Right ventricle myocardium inferior (tissue), 1 donor: ENCODE measurements around the gene POLR1H. TPM values are rescaled to one million over a fixed set of nuclear protein-coding genes. Genes with fewer than 3 reads are reported as not detected.

ENCODE experiments used
- ATAC-seq: fragments of 200-7000 bp; cut with Tn5 transposase; one replicate; pipeline ENCODE4 v1.9.1; 2020; ENCODE audit warnings: mild to moderate bottlenecking, moderate library complexity
- DNase-seq: peaks from one replicate; pipeline ENCODE4 v3.0.0; 2021; ENCODE audit errors: missing footprints
- intact Hi-C: fragments of 100-400 bp; cut with DNase I; formaldehyde crosslinking; loops from one replicate; pipeline ENCODE4 v1.11.0; 2022
- total RNA-seq: library from RNA; stranded (reverse); fragmentation: NEBNext Ultra II Directional; extraction: Animal tissue kit (Norgen Biotek cat#: 25700); gene quantifications from one replicate; pipeline ENCODE4 v1.2.1, GENCODE V29; 2021
- donor health status: DM: no; HTN: yes; CAD: no; lungs with severe emphysema.

The POLR1H gene
- total RNA-seq, 1 donor from 2014 or later, result 13.1 TPM

DNA sequence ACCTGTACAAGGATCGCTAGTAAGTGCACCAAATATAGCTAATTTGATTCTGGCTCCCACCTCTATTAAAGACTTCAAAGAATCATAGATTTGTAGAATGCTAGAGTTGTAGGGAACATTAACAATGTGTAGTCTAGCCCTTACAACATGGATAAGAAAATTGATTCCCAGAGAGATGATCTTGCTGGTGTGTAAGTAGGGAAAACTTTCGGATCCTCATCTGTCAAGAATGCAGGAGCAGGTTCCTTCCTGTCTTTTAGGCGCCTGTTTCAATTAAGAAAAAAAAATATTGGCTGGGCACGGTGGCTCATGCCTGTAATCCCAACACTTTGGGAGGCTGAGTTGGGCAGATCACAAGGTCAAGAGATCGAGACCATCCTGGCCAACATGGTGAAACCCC, 26.8 kb downstream of the POLR1H start:
- intact Hi-C loops, result no loop called here
- DNase-seq (no peak), ATAC-seq (no peak)

DNA sequence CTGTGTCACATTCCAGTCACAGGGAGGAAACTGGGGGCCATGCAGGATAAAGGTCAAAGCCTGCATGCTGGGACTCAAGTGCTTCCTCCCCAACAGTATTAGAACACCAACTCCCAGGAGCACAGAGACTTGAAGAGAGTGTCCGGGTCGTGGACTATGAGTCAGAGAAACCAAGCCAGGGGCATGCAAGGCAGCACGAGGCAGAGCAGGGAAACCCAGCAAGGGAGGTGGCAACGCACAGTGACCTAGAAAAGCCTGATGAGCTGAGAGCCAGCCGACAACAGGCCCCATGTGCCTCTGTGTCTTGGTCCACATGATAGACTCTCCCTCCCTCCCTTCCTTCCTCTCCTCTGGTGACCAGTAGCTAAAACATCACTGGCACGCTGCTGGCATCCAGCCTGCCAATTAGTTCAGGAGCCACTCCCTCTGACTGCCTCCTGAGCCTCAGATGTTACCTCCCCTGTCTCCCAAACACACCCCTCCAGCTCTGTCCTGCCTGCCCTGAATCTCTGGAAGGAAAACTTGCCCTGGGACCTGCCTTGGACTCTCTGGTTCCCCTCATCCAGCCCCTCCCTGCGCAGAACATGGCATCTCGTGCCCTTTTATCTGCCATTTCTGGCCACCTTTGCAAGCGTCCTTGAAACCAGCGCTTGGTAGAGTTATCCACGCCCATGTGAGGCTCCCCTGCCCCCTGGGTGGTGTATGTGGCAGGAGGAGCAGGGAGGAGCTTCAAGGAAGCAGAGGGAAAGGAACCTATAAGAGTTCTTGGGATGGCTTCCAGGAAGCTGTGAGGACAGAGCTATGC, 30.7 kb downstream of the POLR1H start:
- no peak for DNase-seq
- no peak for ATAC-seq
- intact Hi-C loops, result no loop called here

DNA sequence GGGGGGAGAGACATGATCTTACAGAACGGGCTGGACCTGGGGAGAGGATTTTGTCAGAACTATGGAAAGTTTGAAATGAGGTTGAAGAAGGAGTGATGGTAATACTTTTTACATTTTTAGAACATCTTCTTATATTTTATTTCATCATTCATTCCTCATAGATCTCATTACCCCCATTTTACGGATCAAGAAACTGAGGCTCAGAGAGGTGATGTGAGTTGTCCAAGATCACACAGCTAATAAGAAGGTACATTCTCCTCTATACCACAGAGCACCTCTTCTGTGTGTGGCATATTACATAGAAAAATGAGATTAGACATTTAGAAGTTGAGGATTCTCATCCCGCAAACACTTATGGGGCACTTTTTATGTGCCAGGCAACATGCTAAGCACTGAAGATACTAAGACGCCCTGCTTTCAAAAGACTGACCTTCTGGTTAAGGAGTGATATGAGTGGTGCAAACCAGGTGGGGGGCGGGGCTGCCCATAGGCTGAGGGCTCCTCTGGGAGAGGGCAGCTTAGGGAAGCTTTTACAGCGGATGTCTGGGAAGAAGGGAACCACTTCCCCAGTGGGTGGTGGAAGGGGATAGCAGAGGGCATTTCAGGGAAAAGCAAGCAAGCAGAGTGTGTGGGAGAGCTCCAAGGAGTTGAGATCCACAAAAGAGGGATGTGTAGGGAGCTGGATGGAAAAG, 31.9 kb downstream of the POLR1H start:
- intact Hi-C loops, result no loop called here
- no peak for ATAC-seq
- DNase-seq, result no peak

DNA sequence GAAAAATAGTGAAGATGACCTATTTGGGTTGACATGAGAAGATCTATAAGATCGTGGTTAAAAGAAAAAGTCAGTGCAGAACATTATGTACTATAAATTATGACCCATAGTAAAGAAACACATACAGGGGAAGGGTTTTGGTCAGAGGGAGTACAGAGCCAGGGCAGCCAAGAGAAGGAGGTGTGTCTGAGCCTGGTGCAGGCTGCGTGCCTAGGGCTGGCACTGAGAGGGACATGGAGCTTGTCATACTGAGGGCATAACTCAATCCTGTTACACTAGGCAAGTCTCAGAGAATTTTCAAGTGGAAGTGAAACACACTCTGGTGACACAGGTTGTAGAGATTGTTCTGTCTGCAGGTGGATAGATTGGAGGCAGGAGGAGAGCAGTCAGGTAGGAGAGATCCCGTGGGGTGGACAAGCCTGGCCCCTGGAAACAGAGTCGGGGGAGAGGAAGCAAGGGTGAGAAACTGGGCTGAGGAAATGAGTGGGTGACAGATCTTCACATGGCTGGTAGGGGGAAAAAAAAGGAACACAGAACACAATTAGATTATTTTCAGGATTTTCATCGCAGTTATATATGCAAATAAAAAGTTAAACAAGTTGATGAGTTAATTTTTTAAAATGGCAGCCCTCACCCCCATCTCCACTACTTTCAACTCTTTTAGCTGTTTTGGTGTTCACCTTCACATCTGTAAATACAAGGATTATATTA, 33.0 kb downstream of the POLR1H start:
- intact Hi-C loops, result no loop called here
- ATAC-seq (no peak), DNase-seq (no peak)

DNA sequence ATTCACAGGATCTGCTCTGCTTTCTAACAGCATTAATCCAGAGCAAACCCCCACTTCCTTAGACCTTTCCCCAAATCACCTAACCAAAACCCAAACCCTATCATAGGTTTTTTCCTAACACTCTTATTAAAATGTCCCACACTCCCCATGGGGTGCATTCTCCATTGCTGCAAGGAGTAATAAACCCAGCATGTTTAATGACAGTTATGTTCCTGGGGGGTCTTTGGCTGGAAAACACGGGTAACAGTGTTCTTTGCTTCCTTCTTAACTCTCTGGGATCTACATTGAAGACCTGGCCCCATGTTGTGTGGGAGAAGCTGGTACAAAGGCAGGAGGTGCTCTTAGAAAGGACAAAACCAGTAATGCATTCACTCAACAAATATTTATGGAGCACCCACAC, 35.8 kb downstream of the POLR1H start:
- ATAC-seq (no peak), DNase-seq (no peak)
- intact Hi-C loops, result no loop called here

DNA sequence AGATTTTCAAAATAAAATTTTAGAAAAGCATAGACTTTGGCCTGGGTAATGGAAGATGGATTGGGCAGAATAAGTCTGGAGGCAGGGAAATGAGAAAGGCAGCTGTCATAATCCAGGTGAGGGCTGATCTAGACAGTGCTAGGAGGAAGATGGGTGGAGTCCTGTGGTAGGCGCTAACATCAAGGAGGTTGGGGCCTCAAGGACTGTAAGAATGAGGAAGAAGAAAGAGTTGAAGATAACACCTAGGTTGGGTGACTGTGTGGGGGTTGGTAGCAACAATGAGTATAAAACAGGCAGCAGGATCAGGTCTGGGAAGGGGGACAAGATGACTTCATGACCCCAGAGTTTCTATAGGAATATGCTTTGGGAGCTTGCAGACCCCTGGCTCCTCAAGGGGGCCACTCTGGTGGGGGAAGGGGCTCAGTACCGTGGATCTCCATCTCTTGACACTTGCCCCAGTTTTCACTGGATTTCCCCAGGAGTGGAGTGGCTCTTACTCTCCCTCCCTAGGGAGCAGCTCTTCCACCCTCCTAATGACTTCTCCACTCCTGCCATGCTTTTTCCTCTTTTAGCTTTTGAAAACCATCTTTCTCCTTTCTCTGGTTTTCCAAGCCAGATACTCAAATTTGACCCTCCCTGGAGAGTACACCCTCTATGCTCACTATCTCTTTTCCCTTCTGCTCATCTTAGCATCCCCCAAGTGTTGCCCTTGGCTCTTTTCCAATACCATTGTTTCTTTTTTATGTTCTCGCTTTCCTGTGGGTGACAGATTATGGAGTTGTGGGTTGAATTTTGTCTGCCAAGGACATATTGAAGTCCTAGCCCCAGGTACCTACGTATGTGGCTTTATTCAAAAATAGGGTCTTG, 37.1 kb downstream of the POLR1H start:
- intact Hi-C loops, result no loop called here
- no peak for DNase-seq
- no peak for ATAC-seq

DNA sequence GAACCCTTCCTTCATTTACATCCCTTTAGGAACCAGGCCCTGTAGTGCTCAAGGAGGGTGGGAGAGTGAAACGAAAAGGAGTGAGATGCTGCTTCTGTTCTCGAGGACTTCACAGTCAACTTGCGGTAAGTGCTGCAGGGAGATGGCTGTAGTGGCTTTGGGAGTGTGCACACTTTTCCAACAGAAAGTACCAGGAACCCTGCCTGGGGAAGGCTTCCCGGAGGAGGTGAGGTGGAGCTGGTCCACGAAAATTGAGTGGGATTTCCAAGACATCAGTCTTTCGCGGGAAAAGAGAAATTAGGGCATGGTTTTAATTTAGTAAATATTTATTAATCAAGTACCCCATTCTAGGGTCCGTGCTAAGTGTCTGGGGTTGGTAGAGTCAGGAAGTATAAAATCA, 39.1 kb downstream of the POLR1H start:
- ATAC-seq (no peak), DNase-seq (no peak)
- intact Hi-C loops, result loop anchor here (2.0 kb wide), 1 partner anchor 33 kb away; the partner anchor contains the start of gene PPP1R11

DNA sequence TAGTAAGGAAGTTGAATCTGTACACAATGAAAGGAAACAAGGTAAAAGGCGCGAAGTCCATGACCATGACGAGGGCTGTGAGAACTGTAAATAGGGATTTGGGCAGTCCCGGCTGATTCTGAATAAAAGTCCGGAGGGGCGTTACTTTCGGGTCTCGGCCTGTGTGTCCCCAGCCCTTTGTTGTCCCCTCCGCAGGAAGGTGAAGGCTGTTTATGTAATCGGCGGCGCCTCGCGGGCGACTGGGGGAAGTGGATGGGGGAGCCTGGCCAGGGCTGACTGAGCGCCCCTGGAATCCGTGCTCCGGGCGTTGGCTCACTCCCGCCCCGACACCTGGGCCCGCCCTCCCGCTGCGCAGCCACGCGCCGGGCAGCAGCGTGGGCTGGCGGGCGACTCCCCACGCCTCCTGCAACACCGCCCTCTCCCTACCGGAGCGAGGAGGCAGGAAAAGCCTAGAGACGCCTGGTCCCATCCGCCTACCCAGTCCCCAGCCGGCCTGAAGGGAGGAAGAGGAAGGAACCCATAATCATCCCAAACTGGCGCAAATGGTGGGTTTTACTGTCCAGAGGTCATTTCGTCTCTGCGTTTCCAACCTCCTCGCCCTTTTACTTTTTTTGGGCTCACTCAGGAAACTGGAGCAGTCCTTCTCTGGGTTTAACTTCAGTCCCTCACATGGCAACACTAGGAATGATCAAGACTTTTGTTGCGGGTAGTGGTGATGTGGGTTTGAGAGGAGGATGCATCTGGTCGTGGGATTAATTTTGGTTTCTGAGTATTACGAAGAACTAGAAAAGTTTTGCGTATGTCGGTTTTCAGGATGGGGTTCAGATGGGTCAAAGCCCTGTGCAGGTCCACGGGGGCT, 39.7 kb downstream of the POLR1H start:
- ATAC-seq (peak; percentile 15), DNase-seq (no peak)
- intact Hi-C loops, result loop anchor here (2.0 kb wide), 1 partner anchor 34 kb away; the partner anchor contains the start of gene PPP1R11

DNA sequence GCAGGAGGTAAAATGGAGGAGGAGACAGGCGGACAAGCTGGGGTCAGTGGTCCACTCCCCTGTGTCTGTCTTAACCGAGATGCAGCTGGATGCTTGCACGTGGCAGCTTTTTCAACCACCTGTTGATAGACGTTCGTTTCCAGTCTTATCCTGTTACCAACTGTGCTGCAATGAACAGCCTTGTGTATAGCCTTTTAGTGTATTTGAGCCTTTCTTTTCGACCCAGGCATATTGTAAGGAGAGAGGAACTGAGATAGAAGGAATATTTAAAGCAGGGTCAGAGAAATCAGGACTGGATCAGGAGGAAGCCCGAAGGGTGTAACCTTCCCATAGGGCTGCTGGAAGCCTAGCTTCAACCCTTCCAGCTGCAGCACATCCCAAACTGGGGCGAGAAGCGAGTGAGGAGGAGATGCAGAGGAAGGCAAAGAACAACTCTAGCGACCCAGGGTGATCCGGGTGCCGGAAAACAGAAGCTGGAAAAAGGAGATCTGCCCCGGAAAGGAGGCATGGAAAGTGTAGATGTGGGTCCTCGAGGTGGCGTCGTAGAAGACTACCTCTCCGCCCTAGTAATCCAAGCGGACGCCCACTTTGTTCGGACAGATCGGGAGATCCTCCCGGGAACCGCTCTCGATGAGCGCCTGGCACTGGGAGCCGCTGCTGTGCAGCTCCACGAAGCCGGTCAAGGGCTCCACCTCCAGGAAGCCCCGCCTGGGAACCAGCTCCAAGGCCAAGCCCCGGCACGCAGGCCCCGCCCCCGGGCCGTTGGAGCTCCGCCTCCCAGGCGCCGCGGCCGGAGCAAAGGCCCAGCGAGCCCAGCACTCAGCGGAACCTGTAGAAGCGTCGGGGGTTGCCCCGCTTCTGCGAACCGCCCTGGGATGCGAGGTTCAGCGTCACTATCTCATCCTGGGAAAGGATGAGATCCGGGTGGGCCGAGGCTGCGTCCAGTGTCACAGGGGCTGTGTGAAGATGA, 40.7 kb downstream of the POLR1H start:
- DNase-seq (peak; percentile 96), ATAC-seq (peak; percentile 96)
- intact Hi-C loops, result loop anchor here (2.0 kb wide), 2 partner anchors 35 to 69 kb away; partner anchors contain the start of gene PPP1R11

DNA sequence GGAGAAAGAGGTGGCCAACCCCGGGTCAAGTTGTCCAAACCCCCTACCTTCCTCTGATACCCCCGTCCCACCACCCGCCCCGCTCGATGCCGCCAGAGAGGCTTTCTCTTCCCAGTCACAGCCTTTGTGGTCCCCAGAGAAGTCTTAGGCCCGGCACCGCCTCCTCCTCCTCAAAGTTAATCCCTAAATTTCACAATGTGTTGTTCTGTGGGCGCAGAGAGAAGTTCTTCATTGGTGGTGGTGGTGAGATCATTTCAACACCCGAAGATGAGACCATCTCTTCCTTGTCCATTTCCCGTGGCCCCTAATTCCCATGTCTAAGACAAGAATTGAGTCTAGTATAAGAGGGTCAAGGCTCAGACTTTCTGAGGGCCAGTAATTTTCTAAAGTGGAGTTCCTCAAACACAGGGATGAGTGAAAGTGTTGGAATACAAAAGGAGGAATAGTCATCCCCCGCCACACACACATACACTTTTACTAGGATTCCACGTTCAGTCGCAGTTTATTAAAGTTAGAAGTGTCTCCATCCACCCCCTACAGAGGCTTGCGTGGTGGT, 41.4 kb downstream of the POLR1H start:
- intact Hi-C loops, result loop anchor here (2.0 kb wide), 1 partner anchor 68 kb away; no protein-coding TSS in a partner anchor
- ATAC-seq, result peak; percentile 18
- DNase-seq, result no peak

DNA sequence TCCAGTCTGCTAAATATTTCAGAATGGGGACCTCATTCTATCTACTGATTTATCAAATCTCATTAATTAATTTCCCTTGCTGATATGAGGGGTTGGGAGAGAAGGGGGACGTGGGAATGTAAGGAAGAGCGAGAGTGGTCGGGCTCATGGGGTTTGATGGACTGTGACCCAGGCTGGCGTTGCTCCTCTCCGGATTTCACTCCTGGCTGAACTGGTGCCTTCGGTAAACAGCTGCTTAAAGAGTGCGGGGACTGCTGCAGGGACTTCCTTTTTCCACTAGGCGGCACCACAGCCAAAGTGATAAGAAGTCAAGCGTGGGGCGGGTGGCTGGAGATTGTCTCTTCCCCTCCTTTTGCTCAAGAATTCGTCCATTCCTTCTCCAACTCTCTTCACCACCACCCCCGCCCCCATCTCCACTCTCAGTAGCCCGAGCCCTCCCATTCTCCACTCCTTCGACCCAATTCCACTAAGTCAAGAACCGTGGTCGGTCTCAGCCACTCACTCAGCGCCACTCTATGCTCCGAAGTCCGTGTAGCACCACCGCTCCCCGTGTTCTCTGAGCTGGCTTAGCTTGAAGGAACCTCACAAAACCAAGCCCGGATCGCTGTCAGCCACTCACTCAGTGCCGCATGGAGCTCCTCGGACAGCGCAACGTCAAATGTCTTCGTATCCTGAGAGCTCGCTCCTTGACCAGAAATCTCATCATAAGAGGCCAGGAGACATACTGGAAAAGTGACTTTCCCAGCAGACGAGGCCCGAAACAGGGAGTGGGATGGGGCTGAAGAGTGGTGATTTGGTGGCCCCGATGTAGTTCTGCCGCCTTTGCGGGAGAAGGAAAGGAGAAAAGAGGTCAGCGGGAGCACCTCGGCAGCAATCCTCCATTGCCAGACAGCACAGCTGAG, 42.2 kb downstream of the POLR1H start:
- peak; percentile 89 for DNase-seq
- intact Hi-C loops, result loop anchor here (1.0 to 2.0 kb wide), 2 partner anchors 28 to 68 kb away; no protein-coding TSS in a partner anchor
- peak; percentile 88 for ATAC-seq

DNA sequence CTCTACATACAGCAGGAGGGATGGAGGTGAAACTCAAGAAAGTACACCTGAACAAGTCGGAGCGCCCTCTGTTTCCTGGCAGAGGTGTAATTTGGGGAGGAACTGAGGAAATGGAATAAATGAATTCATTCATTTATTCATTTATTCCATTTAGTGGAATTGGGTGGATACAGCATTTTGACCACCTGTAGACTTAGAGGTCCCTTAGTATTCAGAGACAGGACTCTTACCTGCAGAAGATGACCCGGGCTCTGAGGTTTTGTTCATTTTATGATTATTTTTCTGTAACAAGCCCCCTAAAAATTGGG, 42.8 kb downstream of the POLR1H start:
- no peak for ATAC-seq
- DNase-seq, result no peak
- intact Hi-C loops, result loop anchor here (1.0 to 2.0 kb wide), 2 partner anchors 27 to 67 kb away; no protein-coding TSS in a partner anchor

DNA sequence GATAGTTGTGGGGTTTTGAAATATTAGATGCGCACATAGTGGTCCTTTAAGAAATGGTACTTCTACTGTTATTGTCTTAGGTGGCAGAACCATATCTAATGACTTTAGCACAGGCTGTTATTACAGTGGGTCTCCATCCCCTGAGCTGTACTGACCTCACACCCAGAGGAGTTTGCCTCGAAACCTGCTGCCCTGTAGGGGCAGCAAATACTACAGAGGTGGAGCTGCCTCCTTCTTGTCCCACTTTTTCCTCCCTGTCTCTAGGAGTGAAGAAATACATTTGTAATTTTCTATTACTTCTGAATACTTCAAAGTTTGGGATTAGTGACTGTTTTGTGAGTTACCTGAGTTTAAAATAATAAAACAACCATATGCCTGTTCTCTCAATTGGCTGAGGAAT, 43.6 kb downstream of the POLR1H start:
- ATAC-seq (no peak), DNase-seq (no peak)
- intact Hi-C loops, result no loop called here

DNA sequence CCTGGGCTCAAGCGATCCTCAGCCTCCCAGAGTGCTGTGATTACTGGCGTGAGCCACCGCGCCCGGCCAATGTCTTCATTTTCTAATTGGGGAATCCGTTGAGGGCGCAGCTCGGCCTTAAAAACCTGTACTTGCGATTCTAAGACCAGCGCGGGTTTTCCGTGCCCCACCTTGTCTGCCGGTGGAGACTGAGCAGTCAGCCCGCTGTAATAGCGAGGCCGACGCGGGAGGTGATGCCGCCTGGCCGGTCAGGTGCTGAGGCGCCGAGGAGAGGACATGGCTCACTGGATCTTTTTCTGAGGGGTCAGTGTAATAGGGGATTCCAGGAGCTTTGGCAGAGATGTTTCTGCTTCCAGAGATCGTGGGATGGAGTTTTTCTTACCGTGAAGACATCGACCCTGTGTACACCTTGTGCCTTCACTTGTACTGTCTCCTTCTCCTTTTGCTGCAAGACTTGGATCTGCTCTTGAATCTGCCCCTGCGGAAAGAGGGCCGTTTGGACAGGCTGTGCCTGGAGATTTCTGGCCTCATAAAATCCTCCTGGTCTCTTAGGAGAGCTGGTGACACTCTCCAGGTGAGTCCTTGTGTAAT, 50.3 kb downstream of the POLR1H start:
- DNase-seq (no peak), ATAC-seq (no peak)
- intact Hi-C loops, result no loop called here

DNA sequence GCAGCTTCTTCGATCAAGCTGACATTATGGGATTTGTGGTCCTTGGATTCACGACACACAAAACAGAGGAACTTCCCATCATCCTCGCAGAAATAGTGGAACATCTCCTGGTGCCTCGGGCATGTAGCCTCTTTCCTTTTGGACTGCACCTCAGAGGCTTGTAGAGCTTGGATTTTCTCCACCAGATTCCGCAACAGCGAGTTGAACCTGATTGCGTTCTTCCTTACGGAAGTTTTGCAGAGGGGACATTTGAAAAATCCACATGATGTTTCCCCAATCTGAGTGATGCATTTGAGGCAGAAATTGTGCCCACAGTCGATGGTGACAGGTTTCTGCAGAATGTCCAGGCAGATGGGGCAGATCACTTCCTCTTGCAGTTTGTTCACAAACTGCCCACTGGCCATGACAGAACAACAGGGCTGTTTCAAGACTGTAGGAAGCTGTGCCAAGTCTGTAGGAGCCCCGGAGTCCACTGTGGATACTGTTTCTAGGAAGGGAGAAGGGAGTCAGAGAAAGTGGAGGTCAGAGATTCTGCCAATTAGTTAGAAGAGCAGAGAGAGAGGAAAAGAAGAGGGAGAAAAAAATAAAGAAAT, 51.4 kb downstream of the POLR1H start:
- ATAC-seq (no peak), DNase-seq (no peak)
- intact Hi-C loops, result no loop called here
